MM.1S (cell line): ENCODE data around the gene GRIA4.

ENCODE experiments used
- CTCF ChIP-seq: fragments of 300-600 bp; sonication (generic); IDR thresholded peaks from 2 replicates; pipeline ENCODE4 v1.5.1; 2016; ENCODE audit warnings: antibody characterized with exemption, low read length, mixed read lengths
- EZH2 ChIP-seq: fragments of 300-600 bp; sonication (generic); optimal IDR thresholded peaks from 2 replicates; pipeline ENCODE3; 2017; ENCODE audit warnings: low read depth, mild to moderate bottlenecking, antibody characterized with exemption, low read length, mixed read lengths
- EZH2phosphoT487 ChIP-seq: fragments of 300-600 bp; sonication (generic); IDR thresholded peaks from 2 replicates; pipeline ENCODE4 v1.6.1; 2018; ENCODE audit warnings: antibody characterized with exemption, low read length

- TF ChIP-seq CTCF (no peak), EZH2 (no peak), EZH2phosphoT487 (no peak)
These were observed 131.7 kb downstream of the GRIA4 start for GRCh38 chr11:105741488-105742020.
